ENCODE results near the gene LZTS2. TPM values are rescaled to one million over a fixed set of nuclear protein-coding genes. Genes with fewer than 3 reads are reported as not detected.
A peak's percentile ranks its signal among the peaks of the same experiment; 100 is the strongest.

Gene LZTS2
- total RNA-seq, 1 donor from 2014 or later, result 83.2 TPM

GRCh38 chr10:101055411-101055810 lies 55.8 kb downstream of the LZTS2 start:
- no peaks in the 10 kb centered on the region for H3K36me3 Mint-ChIP-seq (ENCODE audit: insufficient read depth)
- TF ChIP-seq CTCF (IDR thresholded peaks at IDR 0.05; ENCODE audit: unreplicated experiment), result peak; percentile 29

GRCh38 chr10:101056365-101057151 lies 57.0 kb downstream of the LZTS2 start:
- Mint-ChIP-seq H3K4me3 (ENCODE audit: low read depth) (no peak overlapping the region), H3K27ac (no peak overlapping the region), H3K9me3 (ENCODE audit: low read depth) (no peaks in the 10 kb centered on the region), H3K36me3 (ENCODE audit: insufficient read depth) (no peaks in the 10 kb centered on the region), H3K27me3 (peaks cover 19% of the 10 kb centered on the region), H3K4me1 (ENCODE audit: low read depth) (peaks cover 9% of the 10 kb centered on the region)
- no peak for TF ChIP-seq CTCF (IDR thresholded peaks at IDR 0.05; ENCODE audit: unreplicated experiment)
- DNase-seq (ENCODE audit: low spot score, unreplicated experiment), result no peak

More at GRCh38 chr10:101055411-101055810, 55.8 kb downstream of the LZTS2 start:
- no peak overlapping the region for H3K27ac Mint-ChIP-seq
- peaks cover 16% of the 10 kb centered on the region for H3K4me1 Mint-ChIP-seq (ENCODE audit: low read depth)
- H3K27me3 Mint-ChIP-seq, result peaks cover 30% of the 10 kb centered on the region
- no peak overlapping the region for H3K4me3 Mint-ChIP-seq (ENCODE audit: low read depth)
- DNase-seq (ENCODE audit: low spot score, unreplicated experiment), result no peak
- H3K9me3 Mint-ChIP-seq (ENCODE audit: low read depth), result no peaks in the 10 kb centered on the region

Small RNAs within 50 kb of the gene (microRNA-seq; reads per million reads assigned to microRNA genes)
- gene MIR608 (ENCODE audit: borderline number of aligned reads, unreplicated experiment), result not detected

Other genes starting within 250 kb of the LZTS2 start
- gene SLF2, start 86.8 kb upstream of the LZTS2 start, total RNA-seq, result 29.9 and 31.8 TPM in 2 replicates
- gene SEMA4G, start 30.3 kb upstream of the LZTS2 start, total RNA-seq, result 57.1 and 62.3 TPM in 2 replicates
- 70.7 and 72.4 TPM in 2 replicates for gene MRPL43, start 12.3 kb upstream of the LZTS2 start, total RNA-seq
- 12.8 and 13.3 TPM in 2 replicates for gene TWNK, start 12.3 kb upstream of the LZTS2 start, total RNA-seq
- 0.29 and 0.84 TPM in 2 replicates for gene PDZD7, start 31.3 kb downstream of the LZTS2 start, total RNA-seq
- gene SFXN3, start 31.4 kb downstream of the LZTS2 start, total RNA-seq, result 4.4 and 6.1 TPM in 2 replicates
- gene KAZALD1, start 62.2 kb downstream of the LZTS2 start, total RNA-seq, result 1.3 and 2.0 TPM in 2 replicates
- gene TLX1, start 131.5 kb downstream of the LZTS2 start, total RNA-seq, result not detected in 2 replicates
- gene LBX1, start 229.7 kb downstream of the LZTS2 start, total RNA-seq, result not detected in 2 replicates